ENCODE results near the gene SOWAHA. TPM values are rescaled to one million over a fixed set of nuclear protein-coding genes. Genes with fewer than 3 reads are reported as not detected.

The SOWAHA gene
- total RNA-seq (2022; extraction: Qiagen RNA extraction): 0.08 to 0.17 TPM (median 0.09 TPM) in 5 replicates

DNA sequence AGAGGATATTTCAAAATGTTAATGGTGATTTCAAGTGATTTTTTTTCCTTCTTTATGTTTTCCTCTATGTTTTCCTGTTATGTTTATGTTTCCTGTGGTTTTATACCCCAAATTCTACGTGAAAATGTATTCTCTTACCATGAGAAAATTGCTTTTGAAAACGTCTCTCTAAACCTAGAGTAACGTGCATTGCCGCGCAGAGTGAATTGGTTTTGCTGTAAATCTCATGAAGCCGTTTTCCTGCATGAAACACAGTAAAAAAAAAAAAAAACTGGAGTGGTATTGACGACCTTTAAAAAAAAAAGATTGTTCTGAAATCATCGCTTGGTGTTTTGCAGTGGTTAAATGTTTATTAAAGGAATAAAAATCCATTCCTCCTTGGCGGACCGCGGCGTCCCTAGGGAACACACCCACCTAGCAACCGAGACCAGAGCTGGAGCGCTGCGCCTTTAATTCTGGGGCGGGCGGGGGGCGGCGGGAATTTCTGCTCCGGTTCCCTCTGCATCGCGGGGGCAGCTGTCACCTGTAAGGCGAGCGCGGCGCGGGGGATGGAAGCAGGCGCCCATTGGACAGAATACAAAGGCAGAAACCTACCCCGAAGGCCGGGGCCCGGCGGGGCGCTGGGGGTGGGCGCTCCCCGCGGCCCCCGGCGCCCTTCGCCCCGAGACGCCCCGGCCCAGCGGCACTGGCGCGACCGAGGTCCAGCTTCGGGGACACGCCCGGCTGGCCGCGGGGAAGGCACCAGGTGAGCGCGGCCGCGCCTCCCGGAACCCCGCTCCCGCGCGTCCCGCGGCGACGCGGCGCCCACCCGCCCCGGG lies at the start of gene SOWAHA:
Gene SOWAHA, plus strand, starts transcription at position 522 of the 818 bp plus-strand sequence. CDS start 320 bp downstream, outside the sequence.

DNA sequence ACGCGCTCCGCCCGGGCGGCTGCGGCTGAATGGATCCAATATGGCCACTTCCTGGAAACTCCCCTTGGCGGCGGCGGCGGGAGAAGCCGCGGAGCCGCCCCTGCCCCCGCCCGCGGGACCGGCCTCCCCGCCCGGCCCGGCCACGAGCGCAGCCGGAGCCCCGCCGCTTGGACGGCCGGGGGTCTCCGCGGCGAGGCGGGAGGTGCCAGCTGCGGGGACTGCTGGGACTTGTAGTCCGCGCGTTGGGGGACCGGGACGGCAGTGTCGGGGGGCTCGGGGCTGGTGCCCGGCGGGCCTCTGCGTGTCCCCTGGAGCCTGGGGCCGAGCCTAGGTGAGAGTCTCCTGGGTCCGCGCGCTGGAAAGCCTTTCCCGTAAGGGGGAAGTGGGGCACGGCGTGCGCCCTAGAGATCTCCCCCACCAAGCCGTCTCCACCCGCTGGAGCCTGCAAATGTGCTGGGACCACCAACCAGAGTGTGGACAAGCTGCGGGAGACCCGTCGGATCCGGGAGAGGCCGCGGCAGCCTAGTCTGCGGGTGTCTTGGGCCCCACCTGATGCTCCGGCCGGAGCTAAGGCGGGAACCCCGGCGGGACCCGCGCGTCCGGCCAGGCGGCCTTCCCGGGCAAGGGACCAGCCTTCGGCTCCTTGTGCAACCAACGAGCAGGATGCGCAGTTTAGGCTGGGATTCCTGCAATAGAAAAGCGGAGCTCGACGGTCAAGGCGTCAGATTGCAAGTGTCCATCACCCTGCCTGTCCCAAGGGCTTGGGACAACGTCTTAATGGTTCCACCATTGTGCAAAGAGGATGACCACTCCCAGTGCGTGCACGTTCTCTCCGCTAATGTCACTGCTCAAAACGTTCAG lies 35.7 kb upstream of the SOWAHA start, which contains the start of gene SEPTIN8:
Gene SEPTIN8, minus strand, starts transcription at position 31 of the 861 bp plus-strand sequence. CDS start 102 bp downstream, outside the sequence.

DNA sequence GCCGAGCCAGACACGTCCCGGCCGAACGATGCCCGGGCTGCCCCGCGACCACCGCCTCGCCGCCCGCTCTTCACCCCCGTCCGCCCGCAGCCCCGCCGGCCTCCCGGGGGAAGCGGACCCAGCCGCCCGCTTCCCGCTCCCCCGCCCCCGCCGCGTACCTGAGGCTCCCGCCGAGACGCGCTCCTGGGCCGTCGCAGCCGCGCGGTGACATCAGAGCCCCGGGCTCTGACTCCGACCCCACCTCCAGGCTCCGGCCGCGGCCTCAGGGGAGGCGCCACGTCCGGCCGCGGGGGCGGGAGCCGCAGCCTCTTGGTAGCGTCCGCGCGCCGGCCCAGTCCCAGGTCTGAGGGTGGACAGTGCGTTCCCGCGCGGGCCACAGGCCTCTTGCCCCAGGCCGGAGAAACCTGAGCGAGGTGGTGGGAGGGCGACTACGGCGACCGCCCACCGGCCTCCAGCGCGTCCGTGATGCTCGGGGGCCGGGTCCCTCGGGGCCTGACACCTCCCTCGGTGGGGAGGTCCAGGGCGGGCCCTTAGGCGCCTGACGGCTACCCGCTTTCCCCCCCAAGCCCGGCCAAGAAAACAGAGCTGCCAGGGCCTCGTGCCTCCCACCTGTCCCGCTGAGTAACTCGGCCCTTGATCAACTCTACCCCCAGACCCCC lies 17.5 kb downstream of the SOWAHA start, which contains the start of gene SHROOM1:
Gene SHROOM1, minus strand, starts transcription at position 212 of the 659 bp plus-strand sequence. CDS start 4,507 bp downstream, outside the sequence.

Other genes with a start within 250 kb of the SOWAHA start
- 0.11 to 0.14 TPM in 2 of 5 replicates, not detected in the others for gene IL13, start 155.1 kb upstream of the SOWAHA start, total RNA-seq (2022; extraction: Qiagen RNA extraction)
- not detected in 5 replicates for gene IL4, start 139.3 kb upstream of the SOWAHA start, total RNA-seq (2022; extraction: Qiagen RNA extraction)
- gene KIF3A, start 75.8 kb upstream of the SOWAHA start, total RNA-seq (2022; extraction: Qiagen RNA extraction): 6.3 to 11.4 TPM (median 8.6 TPM) in 5 replicates
- gene CCNI2, start 65.9 kb upstream of the SOWAHA start, total RNA-seq (2022; extraction: Qiagen RNA extraction): 0.05 to 0.39 TPM (median 0.21 TPM) in 4 of 5 replicates, not detected in the other
- gene SEPTIN8, start 36.1 kb upstream of the SOWAHA start, total RNA-seq (2022; extraction: Qiagen RNA extraction): 16.2 to 21.1 TPM (median 20.2 TPM) in 5 replicates
- gene SHROOM1, start 17.3 kb downstream of the SOWAHA start, total RNA-seq (2022; extraction: Qiagen RNA extraction): 7.6 to 13.4 TPM (median 9.2 TPM) in 5 replicates
- gene GDF9, start 53.2 kb downstream of the SOWAHA start, total RNA-seq (2022; extraction: Qiagen RNA extraction): 0.10 to 0.34 TPM (median 0.19 TPM) in 5 replicates
- gene UQCRQ, start 53.3 kb downstream of the SOWAHA start, total RNA-seq (2022; extraction: Qiagen RNA extraction): 399 to 559 TPM (median 531 TPM) in 5 replicates
- gene LEAP2, start 60.4 kb downstream of the SOWAHA start, total RNA-seq (2022; extraction: Qiagen RNA extraction): 0.46 to 1.4 TPM (median 0.90 TPM) in 5 replicates
- gene AFF4, start 150.3 kb downstream of the SOWAHA start, total RNA-seq (2022; extraction: Qiagen RNA extraction): 18.1 to 32.1 TPM (median 24.6 TPM) in 5 replicates
- 27.1 to 30.7 TPM (median 28.4 TPM) in 5 replicates for gene ZCCHC10, start 213.2 kb downstream of the SOWAHA start, total RNA-seq (2022; extraction: Qiagen RNA extraction)
- 174 to 199 TPM (median 185 TPM) in 5 replicates for gene HSPA4, start 238.7 kb downstream of the SOWAHA start, total RNA-seq (2022; extraction: Qiagen RNA extraction)

All from A549 treated with Mapracorat at 1 μM for 4 hours (cell line).